IPS-15b (cell line): ENCODE results near the gene KIR3DL3.
"Not testable (repeated sequence)": the region's sequence is repeated elsewhere in the genome, so short reads cannot be mapped to it uniquely, and the experiment has no call there.

ENCODE experiments used
- H3K27me3 ChIP-seq: one replicate; pipeline ENCODE4 v1.6.1; 2013; ENCODE audit warnings: low read length; ENCODE audit not compliant: control insufficient read depth, insufficient read depth
- H3K36me3 ChIP-seq: one replicate; pipeline ENCODE4 v1.6.1; 2013; ENCODE audit warnings: low read length; ENCODE audit not compliant: control insufficient read depth, insufficient read depth
- H3K4me1 ChIP-seq: one replicate; pipeline ENCODE4 v1.6.1; 2013; ENCODE audit warnings: mild to moderate bottlenecking, low read length; ENCODE audit not compliant: control insufficient read depth, insufficient read depth
- H3K4me3 ChIP-seq: one replicate; pipeline ENCODE4 v1.5.1; 2013; ENCODE audit warnings: low read depth, low read length
- H3K9ac ChIP-seq: one replicate; pipeline ENCODE4 v1.6.1; 2013; ENCODE audit warnings: low read depth, mild to moderate bottlenecking, low read length
- H3K9me3 ChIP-seq: one replicate; pipeline ENCODE4 v1.6.1; 2013; ENCODE audit warnings: mild to moderate bottlenecking, low read length; ENCODE audit not compliant: control insufficient read depth, insufficient read depth

Gene KIR3DL3

DNA sequence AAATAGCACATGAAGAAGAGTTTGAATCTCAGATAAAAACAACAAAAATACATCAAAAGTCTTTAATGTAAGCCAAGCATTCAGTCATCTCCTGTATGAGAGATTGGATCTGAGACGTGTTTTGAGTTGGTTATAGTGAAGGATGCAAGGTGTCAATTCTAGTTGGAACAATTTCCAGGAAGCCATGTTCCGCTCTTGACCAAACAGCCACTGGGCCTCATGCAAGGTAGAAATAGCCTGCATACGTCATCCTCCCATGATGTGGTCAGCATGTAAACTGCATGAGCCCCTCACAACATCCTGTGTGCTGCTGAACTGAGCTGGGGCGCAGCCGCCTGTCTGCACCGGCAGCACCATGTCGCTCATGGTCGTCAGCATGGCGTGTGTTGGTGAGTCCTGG lies at the start of gene KIR3DL3:
Gene KIR3DL3 (plus strand): TSS at position 301 of the 400 bp plus-strand sequence. CDS start 55 bp downstream, at position 356.
- Histone ChIP-seq H3K4me1 (no peaks in the 10 kb centered on the region), H3K36me3 (no peaks in the 10 kb centered on the region), H3K9ac (no peak within 1 kb of the TSS), H3K4me3 (no peak within 1 kb of the TSS), H3K27me3 (no peaks in the 10 kb centered on the region), H3K9me3 (peaks cover 26% of the 10 kb centered on the region)

DNA sequence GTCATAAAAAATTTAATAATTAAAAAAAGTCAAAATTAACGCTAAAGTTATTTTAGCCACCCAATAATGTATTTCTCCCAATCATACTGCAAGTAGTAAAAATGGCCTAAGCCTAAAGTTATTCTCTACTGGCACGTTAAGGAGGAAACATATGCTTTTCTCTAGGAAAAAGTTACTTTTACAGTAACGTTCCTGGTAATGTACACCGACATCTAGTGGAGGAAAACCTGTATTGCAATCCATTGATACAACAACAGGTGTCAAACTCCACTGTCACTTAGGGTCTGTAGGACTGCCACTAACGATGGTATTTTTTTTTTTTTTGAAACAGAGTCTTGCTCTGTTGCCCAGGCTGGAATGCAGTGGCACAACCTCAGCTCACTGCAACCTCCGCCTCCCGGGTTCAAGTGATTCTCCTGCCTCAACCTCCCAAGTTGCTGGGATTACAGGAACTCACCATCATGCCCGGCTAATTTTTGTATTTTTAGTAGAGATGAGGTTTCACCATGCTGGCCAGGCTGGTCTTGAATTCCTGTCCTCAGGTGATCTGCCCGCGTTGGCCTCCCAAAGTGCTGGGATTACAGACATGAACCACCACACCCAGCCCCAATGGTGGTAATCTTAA lies 47.9 kb upstream of the KIR3DL3 start:
- H3K4me3 ChIP-seq, H3K27me3 ChIP-seq, H3K9ac ChIP-seq, H3K9me3 ChIP-seq, H3K36me3 ChIP-seq, H3K4me1 ChIP-seq: not testable (repeated sequence)

- no peaks in the 10 kb centered on the region for H3K4me1 ChIP-seq
- no peaks in the 10 kb centered on the region for H3K27me3 ChIP-seq
- no peaks in the 10 kb centered on the region for H3K36me3 ChIP-seq
- H3K9ac ChIP-seq: no peak overlapping the region
- no peaks in the 10 kb centered on the region for H3K9me3 ChIP-seq
- H3K4me3 ChIP-seq: no peak overlapping the region
These were observed 47.0 kb upstream of the KIR3DL3 start for GRCh38 chr19:54677217-54677616.

- H3K9me3 ChIP-seq, H3K27me3 ChIP-seq, H3K9ac ChIP-seq, H3K4me3 ChIP-seq, H3K4me1 ChIP-seq, H3K36me3 ChIP-seq: not testable (repeated sequence)
These were observed 42.6 kb upstream of the KIR3DL3 start for GRCh38 chr19:54681596-54681995.

- H3K4me3 ChIP-seq: no peak overlapping the region
- no peaks in the 10 kb centered on the region for H3K27me3 ChIP-seq
- H3K9me3 ChIP-seq: peaks cover 5% of the 10 kb centered on the region
- no peaks in the 10 kb centered on the region for H3K36me3 ChIP-seq
- H3K9ac ChIP-seq: no peak overlapping the region
- H3K4me1 ChIP-seq: no peaks in the 10 kb centered on the region
These were observed 41.9 kb upstream of the KIR3DL3 start for GRCh38 chr19:54682306-54682856.

DNA sequence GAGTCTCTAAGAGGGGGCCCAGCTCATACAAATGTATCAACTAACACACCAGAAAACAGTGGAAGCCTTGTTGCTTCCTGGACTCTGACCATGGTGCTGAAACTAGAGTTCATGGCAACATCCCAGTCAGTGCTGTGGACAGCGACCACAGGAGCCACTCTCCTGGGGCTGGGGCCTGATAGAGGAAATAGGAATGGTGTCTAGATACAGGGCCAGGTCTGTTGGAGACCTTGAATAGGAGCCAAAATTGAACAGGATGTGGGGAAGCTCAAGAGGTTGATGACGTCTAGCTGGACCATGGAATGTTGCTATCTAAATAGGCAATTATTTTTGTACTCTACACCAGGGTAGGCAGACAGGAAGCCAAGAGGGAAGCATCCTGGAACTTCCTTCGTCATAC lies 39.7 kb upstream of the KIR3DL3 start:
- H3K36me3 ChIP-seq: no peaks in the 10 kb centered on the region
- no peak overlapping the region for H3K9ac ChIP-seq
- H3K9me3 ChIP-seq: peaks cover 5% of the 10 kb centered on the region
- no peaks in the 10 kb centered on the region for H3K4me1 ChIP-seq
- H3K4me3 ChIP-seq: no peak overlapping the region
- H3K27me3 ChIP-seq: no peaks in the 10 kb centered on the region

DNA sequence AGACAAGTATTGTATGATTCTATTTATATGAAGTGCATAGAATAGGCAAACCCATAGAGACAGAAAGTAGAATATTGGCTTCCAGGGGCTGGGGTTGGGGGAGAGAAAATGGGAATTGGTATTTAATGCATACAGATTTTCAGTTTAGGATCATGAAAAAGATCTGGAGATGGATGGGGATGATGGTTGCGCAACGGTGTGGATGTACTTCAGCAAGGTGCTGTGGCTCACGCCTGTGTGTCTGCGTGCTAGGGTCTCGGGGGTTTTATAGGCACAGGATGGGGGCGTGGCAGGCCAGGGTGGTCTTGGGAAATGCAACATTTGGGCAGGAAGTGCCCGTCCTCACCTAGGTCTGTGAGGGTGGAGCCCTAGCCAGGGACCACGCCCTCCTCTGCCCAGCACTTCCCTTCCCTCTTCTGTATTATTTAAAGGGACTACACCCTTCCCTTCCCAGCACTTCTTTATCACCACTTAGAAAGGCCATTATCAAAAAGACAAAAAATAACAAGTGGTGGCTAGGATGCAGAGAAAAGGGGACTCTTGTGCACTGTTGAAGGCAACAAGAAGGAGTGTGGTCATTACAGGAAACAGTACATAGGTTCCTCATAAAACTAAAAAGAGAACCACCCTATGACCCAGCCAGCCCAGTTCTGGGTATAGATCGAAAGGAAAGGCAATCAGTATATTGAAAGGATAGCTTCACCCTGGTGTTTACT lies 32.5 kb upstream of the KIR3DL3 start:
- Histone ChIP-seq H3K27me3 (no peaks in the 10 kb centered on the region), H3K36me3 (no peaks in the 10 kb centered on the region), H3K9ac (no peak overlapping the region), H3K4me3 (no peak overlapping the region), H3K9me3 (peaks cover 12% of the 10 kb centered on the region), H3K4me1 (no peaks in the 10 kb centered on the region)

- H3K27me3 ChIP-seq: no peaks in the 10 kb centered on the region
- peaks cover 12% of the 10 kb centered on the region for H3K9me3 ChIP-seq
- H3K4me1 ChIP-seq: no peaks in the 10 kb centered on the region
- H3K4me3 ChIP-seq: no peak overlapping the region
- H3K36me3 ChIP-seq: no peaks in the 10 kb centered on the region
- no peak overlapping the region for H3K9ac ChIP-seq
These were observed 32.0 kb upstream of the KIR3DL3 start for GRCh38 chr19:54692298-54692615.

GRCh38 chr19:54694648-54695047 lies 29.6 kb upstream of the KIR3DL3 start:
- no peak overlapping the region for H3K4me3 ChIP-seq
- H3K9ac ChIP-seq: no peak overlapping the region
- no peaks in the 10 kb centered on the region for H3K27me3 ChIP-seq
- H3K4me1 ChIP-seq: no peaks in the 10 kb centered on the region
- no peaks in the 10 kb centered on the region for H3K36me3 ChIP-seq
- H3K9me3 ChIP-seq: peaks cover 17% of the 10 kb centered on the region

DNA sequence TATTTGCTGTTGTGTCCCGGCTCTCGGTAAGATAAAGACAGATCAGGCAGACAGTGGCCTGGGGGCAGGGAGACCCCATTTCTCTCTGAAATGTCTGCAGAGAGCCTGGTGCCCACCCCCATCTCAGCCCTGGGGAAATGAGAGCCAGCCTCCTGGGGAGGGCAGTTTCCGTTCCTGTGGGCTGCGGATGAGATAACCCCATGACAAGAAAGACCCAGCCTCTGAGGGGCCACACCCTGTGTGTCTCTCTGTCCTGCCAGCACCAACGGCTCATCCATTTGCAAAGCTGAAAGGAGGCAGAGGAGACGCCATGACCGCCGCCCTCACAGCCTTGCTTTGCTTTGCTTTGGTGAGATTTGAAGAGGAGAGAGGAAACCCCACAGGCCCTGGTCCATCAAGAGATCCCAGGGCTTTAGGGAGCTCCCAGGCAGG lies 28.1 kb upstream of the KIR3DL3 start:
- H3K27me3 ChIP-seq: no peaks in the 10 kb centered on the region

GRCh38 chr19:54696766-54697165 lies 27.5 kb upstream of the KIR3DL3 start:
- no peaks in the 10 kb centered on the region for H3K36me3 ChIP-seq
- no peaks in the 10 kb centered on the region for H3K4me1 ChIP-seq
- H3K9me3 ChIP-seq: peaks cover 23% of the 10 kb centered on the region
- H3K9ac ChIP-seq: no peak overlapping the region
- H3K27me3 ChIP-seq: no peaks in the 10 kb centered on the region
- H3K4me3 ChIP-seq: no peak overlapping the region

More for the DNA sequence above, 28.1 kb upstream of the KIR3DL3 start:
- Histone ChIP-seq H3K4me1 (no peaks in the 10 kb centered on the region), H3K36me3 (no peaks in the 10 kb centered on the region), H3K4me3 (no peak overlapping the region), H3K9ac (no peak overlapping the region), H3K9me3 (peaks cover 20% of the 10 kb centered on the region)

- not testable (repeated sequence) for H3K36me3 ChIP-seq, H3K9ac ChIP-seq, H3K27me3 ChIP-seq, H3K4me3 ChIP-seq, H3K4me1 ChIP-seq
- H3K9me3 ChIP-seq: peaks cover 23% of the 10 kb centered on the region
These were observed 26.5 kb upstream of the KIR3DL3 start for GRCh38 chr19:54697716-54698115.
